ENCODE data around the gene HSPBP1. TPM values are rescaled to one million over a fixed set of nuclear protein-coding genes. Genes with fewer than 3 reads are reported as not detected.

Gene HSPBP1
- total and polyA plus RNA-seq, 9 of the 15 experiments (the other 6 are each of a cell fraction or from before 2014, with no cell fraction given), result 0.83 to 81.3 (median 21.8) TPM

DNA sequence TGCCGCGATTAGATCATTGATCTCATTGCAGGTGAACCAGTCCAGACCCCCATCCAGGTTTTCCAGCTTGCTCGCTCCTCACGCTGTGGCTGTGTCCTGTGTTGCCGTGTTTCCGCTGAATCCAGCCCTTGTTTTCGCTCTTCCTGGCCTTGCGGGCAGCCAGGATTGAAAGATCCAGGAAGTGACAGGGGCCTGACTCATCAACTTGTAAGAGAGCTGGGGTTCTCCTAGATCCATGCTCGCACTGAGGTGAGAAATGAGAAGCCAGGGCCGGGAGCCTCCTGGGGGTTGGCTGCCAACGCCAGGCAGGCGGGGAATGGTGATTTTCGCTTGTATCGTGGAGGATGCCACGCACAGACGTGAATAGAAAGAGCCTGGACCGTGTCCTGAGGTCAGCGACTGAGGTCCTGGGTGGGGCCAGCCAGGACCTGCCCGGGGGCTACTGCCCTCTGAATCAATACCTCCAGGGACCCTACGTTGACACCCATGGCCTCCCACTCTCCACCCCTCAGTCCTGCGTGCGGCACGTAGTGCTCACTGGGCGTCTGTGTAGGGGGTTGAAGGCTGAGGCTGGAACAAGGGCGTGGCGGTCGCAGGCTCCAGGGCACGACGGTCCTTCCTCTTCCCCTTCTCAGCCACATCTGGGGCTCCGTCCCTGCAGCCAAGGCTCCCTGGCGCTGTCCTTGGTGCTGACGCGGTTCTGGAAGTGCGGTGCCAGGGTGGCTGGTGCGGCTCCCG lies 63.3 kb downstream of the HSPBP1 start (continued):
- TF ChIP-seq, protein P1, sequence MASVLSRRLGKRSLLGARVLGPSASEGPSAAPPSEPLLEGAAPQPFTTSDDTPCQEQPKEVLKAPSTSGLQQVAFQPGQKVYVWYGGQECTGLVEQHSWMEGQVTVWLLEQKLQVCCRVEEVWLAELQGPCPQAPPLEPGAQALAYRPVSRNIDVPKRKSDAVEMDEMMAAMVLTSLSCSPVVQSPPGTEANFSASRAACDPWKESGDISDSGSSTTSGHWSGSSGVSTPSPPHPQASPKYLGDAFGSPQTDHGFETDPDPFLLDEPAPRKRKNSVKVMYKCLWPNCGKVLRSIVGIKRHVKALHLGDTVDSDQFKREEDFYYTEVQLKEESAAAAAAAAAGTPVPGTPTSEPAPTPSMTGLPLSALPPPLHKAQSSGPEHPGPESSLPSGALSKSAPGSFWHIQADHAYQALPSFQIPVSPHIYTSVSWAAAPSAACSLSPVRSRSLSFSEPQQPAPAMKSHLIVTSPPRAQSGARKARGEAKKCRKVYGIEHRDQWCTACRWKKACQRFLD (CRISPR knock-in tag; IDR thresholded peaks at IDR 0.05), result peak; percentile 48
- no peak for TF ChIP-seq BMI1 (IDR thresholded peaks at IDR 0.05; ENCODE audit: low read length)
- no peak for TF ChIP-seq PHB2 (IDR thresholded peaks at IDR 0.05; ENCODE audit: low read depth)
- TF ChIP-seq SMARCE1 (IDR thresholded peaks at IDR 0.05), result peak; percentile 84
- no peak for TF ChIP-seq CCNT2 (IDR thresholded peaks at IDR 0.05; ENCODE audit: borderline replicate concordance, extremely low read depth, insufficient read length, low read depth, low read length)
- TF ChIP-seq STAG1 (CRISPR knock-in tag; IDR thresholded peaks at IDR 0.05; ENCODE audit: borderline replicate concordance), result peak; percentile 39; the same call in 1 of the 2 replicates
- TF ChIP-seq MCM5 (IDR thresholded peaks at IDR 0.05; ENCODE audit: low read depth), result no peak
- TF ChIP-seq DDX20 (tag; IDR thresholded peaks at IDR 0.05; ENCODE audit: low read depth), result no peak
- TF ChIP-seq, protein P2, sequence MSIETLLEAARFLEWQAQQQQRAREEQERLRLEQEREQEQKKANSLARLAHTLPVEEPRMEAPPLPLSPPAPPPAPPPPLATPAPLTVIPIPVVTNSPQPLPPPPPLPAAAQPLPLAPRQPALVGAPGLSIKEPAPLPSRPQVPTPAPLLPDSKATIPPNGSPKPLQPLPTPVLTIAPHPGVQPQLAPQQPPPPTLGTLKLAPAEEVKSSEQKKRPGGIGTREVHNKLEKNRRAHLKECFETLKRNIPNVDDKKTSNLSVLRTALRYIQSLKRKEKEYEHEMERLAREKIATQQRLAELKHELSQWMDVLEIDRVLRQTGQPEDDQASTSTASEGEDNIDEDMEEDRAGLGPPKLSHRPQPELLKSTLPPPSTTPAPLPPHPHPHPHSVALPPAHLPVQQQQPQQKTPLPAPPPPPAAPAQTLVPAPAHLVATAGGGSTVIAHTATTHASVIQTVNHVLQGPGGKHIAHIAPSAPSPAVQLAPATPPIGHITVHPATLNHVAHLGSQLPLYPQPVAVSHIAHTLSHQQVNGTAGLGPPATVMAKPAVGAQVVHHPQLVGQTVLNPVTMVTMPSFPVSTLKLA (conservative IDR thresholded peaks at IDR 0.05), result peak; percentile 89 to 91
- no peak for TF ChIP-seq BRD4 (IDR thresholded peaks at IDR 0.05)
- peak; percentile 49 to 97; a peak in 2 of 4 replicates for TF ChIP-seq HDAC1 (IDR thresholded peaks at IDR 0.05)
- TF ChIP-seq, protein P3, sequence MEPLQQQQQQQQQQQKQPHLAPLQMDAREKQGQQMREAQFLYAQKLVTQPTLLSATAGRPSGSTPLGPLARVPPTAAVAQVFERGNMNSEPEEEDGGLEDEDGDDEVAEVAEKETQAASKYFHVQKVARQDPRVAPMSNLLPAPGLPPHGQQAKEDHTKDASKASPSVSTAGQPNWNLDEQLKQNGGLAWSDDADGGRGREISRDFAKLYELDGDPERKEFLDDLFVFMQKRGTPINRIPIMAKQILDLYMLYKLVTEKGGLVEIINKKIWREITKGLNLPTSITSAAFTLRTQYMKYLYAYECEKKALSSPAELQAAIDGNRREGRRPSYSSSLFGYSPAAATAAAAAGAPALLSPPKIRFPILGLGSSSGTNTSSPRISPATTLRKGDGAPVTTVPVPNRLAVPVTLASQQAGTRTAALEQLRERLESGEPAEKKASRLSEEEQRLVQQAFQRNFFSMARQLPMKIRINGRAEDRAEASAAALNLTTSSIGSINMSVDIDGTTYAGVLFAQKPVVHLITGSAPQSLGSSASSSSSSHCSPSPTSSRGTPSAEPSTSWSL (CRISPR knock-in tag; IDR thresholded peaks at IDR 0.05; ENCODE audit: borderline replicate concordance), result no peak
- no peak for TF ChIP-seq ZNF3 (CRISPR knock-in tag; IDR thresholded peaks at IDR 0.05)
- no peak for TF ChIP-seq RBM17 (IDR thresholded peaks at IDR 0.05; ENCODE audit: borderline replicate concordance, low read depth, low read length)
- TF ChIP-seq, protein P4, sequence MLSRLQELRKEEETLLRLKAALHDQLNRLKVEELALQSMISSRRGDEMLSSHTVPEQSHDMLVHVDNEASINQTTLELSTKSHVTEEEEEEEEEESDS (CRISPR knock-in tag; IDR thresholded peaks at IDR 0.05), result no peak
- peak; percentile 95 for TF ChIP-seq CREM (IDR thresholded peaks at IDR 0.05; ENCODE audit: low read depth)
- no peak for TF ChIP-seq PCBP1 (IDR thresholded peaks at IDR 0.05; ENCODE audit: low read depth, low read length, poor library complexity, severe bottlenecking)
- no peak for TF ChIP-seq NFIX (CRISPR knock-in tag; IDR thresholded peaks at IDR 0.05; ENCODE audit: low read depth)
- no peak for TF ChIP-seq CEBPB (tag; IDR thresholded peaks at IDR 0.05)
- peak; percentile 98 for TF ChIP-seq TOE1 (IDR thresholded peaks at IDR 0.05; ENCODE audit: borderline replicate concordance)
- peak; percentile 97 for TF ChIP-seq TOE1 (CRISPR knock-in tag; IDR thresholded peaks at IDR 0.05; ENCODE audit: borderline replicate concordance, low read depth)
- no peak for TF ChIP-seq ZNF785 (CRISPR knock-in tag; IDR thresholded peaks at IDR 0.05)
- no peak for TF ChIP-seq ZNF586 (CRISPR knock-in tag; conservative IDR thresholded peaks at IDR 0.05)
- peak; percentile 37 to 69; a peak in 3 of 4 replicates for TF ChIP-seq NRF1 (conservative IDR thresholded peaks at IDR 0.05 in 1 of 2, IDR thresholded peaks at IDR 0.05 in 1 of 2)
- TF ChIP-seq ERF (CRISPR knock-in tag; IDR thresholded peaks at IDR 0.05), result peak; percentile 60; the same call in 1 of the 2 replicates
